ENCODE data around the gene ASXL1.

Gene ASXL1

DNA sequence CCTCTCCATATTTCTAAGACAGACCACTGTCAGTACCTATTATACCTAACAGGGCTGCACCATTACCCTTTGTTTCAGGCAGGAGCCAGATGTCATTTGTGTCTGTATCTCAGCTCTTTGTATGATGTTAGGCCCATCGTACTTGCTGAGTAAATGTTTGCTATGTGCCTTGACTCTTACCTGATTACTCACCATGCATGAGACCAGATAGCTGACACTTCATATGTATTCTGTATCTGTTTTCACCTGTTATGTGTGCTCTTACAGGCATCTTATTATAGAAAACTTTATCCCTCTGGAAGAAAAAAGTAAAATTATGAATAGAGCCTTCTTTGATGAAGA is 31.7 kb upstream of the ASXL1 start:
- Histone ChIP-seq H3K27ac (peak overlapping the region; percentile 95), H3K4me3 (ENCODE audit: low read depth, low read length) (no peak overlapping the region), H3K36me3 (replicated peaks) (peaks cover 8% of the 10 kb centered on the region), H3K27me3 (replicated peaks) (no peaks in the 10 kb centered on the region)
- TF ChIP-seq, protein P1, sequence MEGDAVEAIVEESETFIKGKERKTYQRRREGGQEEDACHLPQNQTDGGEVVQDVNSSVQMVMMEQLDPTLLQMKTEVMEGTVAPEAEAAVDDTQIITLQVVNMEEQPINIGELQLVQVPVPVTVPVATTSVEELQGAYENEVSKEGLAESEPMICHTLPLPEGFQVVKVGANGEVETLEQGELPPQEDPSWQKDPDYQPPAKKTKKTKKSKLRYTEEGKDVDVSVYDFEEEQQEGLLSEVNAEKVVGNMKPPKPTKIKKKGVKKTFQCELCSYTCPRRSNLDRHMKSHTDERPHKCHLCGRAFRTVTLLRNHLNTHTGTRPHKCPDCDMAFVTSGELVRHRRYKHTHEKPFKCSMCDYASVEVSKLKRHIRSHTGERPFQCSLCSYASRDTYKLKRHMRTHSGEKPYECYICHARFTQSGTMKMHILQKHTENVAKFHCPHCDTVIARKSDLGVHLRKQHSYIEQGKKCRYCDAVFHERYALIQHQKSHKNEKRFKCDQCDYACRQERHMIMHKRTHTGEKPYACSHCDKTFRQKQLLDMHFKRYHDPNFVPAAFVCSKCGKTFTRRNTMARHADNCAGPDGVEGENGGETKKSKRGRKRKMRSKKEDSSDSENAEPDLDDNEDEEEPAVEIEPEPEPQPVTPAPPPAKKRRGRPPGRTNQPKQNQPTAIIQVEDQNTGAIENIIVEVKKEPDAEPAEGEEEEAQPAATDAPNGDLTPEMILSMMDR (IDR thresholded peaks at IDR 0.05; ENCODE audit: low read depth, low read length, missing control alignments) = no peak
- in situ Hi-C loops (cut with HindIII; ENCODE audit: low pct_ligation_motif_present, low sequenced_read_pairs) = no loop called here
- peak; percentile 16 for DNase-seq

DNA sequence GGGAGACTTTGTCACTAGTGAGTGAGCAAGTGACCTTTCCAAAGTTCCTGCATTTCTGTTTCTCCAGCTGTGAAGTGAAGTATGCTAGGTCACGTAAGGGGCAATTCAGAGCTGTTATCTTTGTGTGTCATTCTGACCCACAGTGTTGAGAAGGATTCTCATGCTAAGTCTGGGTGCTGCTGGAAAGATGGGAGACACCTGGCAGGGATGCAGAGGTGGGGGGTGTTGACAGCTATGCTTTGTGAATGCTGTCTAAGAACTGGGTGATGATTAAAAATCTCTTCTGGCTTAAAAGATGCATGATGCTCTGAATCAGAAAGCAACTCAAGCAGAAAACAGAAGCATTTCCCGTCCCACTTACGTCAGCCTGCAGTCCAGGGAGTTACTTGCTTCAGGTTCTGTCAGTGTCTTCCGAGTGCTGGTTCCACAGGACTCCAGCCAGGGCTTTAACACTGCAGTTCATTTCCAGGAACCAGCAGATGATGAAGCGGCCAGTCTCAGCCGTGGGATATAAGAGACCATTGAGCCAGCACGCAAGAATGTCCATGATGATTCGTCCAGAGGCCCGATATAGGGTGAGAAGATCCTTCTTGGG is 30.9 kb upstream of the ASXL1 start:
- Histone ChIP-seq H3K36me3 (replicated peaks) (peaks cover 14% of the 10 kb centered on the region), H3K27me3 (replicated peaks) (no peaks in the 10 kb centered on the region), H3K4me3 (ENCODE audit: low read depth, low read length) (no peak overlapping the region), H3K27ac (peak overlapping the region; percentile 95)
- peak; percentile 79 for DNase-seq
- TF ChIP-seq, protein P1 (IDR thresholded peaks at IDR 0.05; ENCODE audit: low read depth, low read length, missing control alignments) = no peak
- in situ Hi-C loops (cut with HindIII; ENCODE audit: low pct_ligation_motif_present, low sequenced_read_pairs) = no loop called here

DNA sequence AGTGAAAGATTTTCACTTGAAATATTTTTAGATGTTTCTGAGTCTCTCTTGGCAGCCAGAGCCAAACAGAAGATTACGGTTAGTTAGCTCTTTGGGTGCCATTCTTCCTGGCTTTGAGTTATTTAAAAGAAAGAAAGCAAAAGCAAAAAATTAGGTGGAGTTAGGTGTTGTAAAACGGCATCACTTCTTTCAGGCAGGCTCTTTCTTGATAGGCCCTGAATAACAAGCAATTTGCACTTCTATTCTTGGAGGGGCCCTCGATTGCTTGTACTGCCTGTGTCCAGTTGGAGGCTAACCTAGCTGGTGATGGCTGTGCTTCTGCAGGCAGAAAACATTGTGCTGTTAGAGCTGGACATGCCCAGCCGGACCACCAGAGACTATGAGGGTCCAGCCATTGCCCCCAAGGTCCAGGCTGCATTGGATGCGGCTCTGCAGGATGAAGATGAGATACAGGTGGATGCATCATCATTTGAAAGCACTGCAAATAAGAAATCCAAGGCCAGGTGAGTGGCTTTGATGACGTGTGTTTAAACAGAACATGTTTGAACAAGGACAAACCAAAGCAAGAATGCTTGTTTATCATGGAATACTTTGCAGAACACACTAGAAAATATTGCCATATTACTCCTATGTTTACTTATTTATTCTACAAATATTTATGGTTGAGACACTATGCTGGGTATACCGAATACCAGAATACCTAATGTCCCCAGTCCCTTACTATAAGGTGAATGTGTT is 28.1 kb upstream of the ASXL1 start:
- in situ Hi-C loops (cut with HindIII; ENCODE audit: low pct_ligation_motif_present, low sequenced_read_pairs) = no loop called here
- H3K27me3 ChIP-seq (replicated peaks) = no peaks in the 10 kb centered on the region
- H3K4me3 ChIP-seq (ENCODE audit: low read depth, low read length) = no peak overlapping the region
- no peak overlapping the region for H3K27ac ChIP-seq
- no peak for DNase-seq
- TF ChIP-seq, protein P1 (IDR thresholded peaks at IDR 0.05; ENCODE audit: low read depth, low read length, missing control alignments) = no peak
- peaks cover 14% of the 10 kb centered on the region for H3K36me3 ChIP-seq (replicated peaks)

DNA sequence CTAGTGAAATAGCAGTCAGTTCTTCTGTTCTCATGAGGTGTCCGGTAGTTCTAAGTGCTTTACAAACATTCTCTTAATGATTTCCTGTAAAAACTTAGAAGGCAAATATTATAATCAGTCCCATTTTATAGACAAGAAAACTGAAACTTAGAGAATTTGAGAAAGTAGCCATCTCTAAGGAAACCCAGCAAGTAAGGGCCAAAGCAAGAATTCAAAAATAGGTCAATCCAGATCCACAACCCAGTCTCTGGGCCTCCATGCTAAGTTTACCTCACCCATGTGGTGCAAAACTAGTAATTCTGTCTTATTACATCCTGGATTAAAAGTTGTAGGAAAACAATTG is 27.6 kb upstream of the ASXL1 start:
- no peaks in the 10 kb centered on the region for H3K27me3 ChIP-seq (replicated peaks)
- H3K36me3 ChIP-seq (replicated peaks) = peaks cover 14% of the 10 kb centered on the region
- no peak overlapping the region for H3K4me3 ChIP-seq (ENCODE audit: low read depth, low read length)
- TF ChIP-seq, protein P1 (IDR thresholded peaks at IDR 0.05; ENCODE audit: low read depth, low read length, missing control alignments) = no peak
- H3K27ac ChIP-seq = no peak overlapping the region
- DNase-seq = no peak
- in situ Hi-C loops (cut with HindIII; ENCODE audit: low pct_ligation_motif_present, low sequenced_read_pairs) = no loop called here

DNA sequence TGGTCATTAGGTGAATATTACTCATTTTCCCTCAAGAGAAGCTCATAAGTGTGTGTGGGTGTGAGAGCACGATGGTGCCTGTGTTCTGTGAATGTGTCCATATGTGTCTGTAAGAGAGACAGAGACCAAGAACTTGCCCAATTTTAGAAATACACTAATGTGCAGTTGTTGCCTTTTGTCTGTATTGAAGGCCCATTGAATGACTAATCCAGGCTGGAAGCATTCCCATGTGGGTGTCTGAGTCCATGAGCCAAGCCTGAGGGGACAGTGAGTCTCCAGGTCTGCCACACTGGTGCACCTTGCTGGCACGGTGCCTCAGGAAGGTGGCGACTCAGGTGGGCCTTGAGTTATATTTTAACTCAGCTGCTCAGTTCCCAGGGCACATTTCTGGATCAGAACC is 25.5 kb upstream of the ASXL1 start:
- Histone ChIP-seq H3K27me3 (replicated peaks) (no peaks in the 10 kb centered on the region), H3K27ac (peak overlapping the region; percentile 57), H3K36me3 (replicated peaks) (peaks cover 14% of the 10 kb centered on the region), H3K4me3 (ENCODE audit: low read depth, low read length) (no peak overlapping the region)
- TF ChIP-seq, protein P1 (IDR thresholded peaks at IDR 0.05; ENCODE audit: low read depth, low read length, missing control alignments) = no peak
- peak; percentile 61 for DNase-seq
- in situ Hi-C loops (cut with HindIII; ENCODE audit: low pct_ligation_motif_present, low sequenced_read_pairs) = no loop called here
